ENCODE data around the gene PIGV.
"Not testable (repeated sequence)": the region's sequence is repeated elsewhere in the genome, so short reads cannot be mapped to it uniquely, and the experiment has no call there.

PIGV gene

GRCh38 chr1:26791626-26792025 is 3.9 kb downstream of the PIGV start:
- no peak overlapping the region for H3K4me3 ChIP-seq (ENCODE audit: low read length)
- no peak for DNase-seq (ENCODE audit: low read depth)
- no peak for TF ChIP-seq CTCF (conservative IDR thresholded peaks at IDR 0.05; ENCODE audit: low read depth, low read length)

GRCh38 chr1:26792924-26793323 is 5.2 kb downstream of the PIGV start:
- DNase-seq (ENCODE audit: low read depth) = no peak
- TF ChIP-seq CTCF (conservative IDR thresholded peaks at IDR 0.05; ENCODE audit: low read depth, low read length) = no peak
- no peak overlapping the region for H3K4me3 ChIP-seq (ENCODE audit: low read length)

- DNase-seq (ENCODE audit: low read depth) = no peak
- no peak for TF ChIP-seq CTCF (conservative IDR thresholded peaks at IDR 0.05; ENCODE audit: low read depth, low read length)
- no peak overlapping the region for H3K4me3 ChIP-seq (ENCODE audit: low read length)
Measured at GRCh38 chr1:26794391-26794790, 6.6 kb downstream of the PIGV start.

GRCh38 chr1:26797627-26798026 is 9.9 kb downstream of the PIGV start:
- H3K4me3 ChIP-seq (ENCODE audit: low read length) = no peak overlapping the region
- no peak for DNase-seq (ENCODE audit: low read depth)
- TF ChIP-seq CTCF (conservative IDR thresholded peaks at IDR 0.05; ENCODE audit: low read depth, low read length) = no peak

- no peak for DNase-seq (ENCODE audit: low read depth)
- no peak for TF ChIP-seq CTCF (conservative IDR thresholded peaks at IDR 0.05; ENCODE audit: low read depth, low read length)
- H3K4me3 ChIP-seq (ENCODE audit: low read length) = no peak overlapping the region
Measured at GRCh38 chr1:26799479-26800142, 11.9 kb downstream of the PIGV start.

GRCh38 chr1:26803932-26804331 is 16.2 kb downstream of the PIGV start:
- DNase-seq (ENCODE audit: low read depth); H3K4me3 ChIP-seq (ENCODE audit: low read length): not testable (repeated sequence)

- DNase-seq (ENCODE audit: low read depth); H3K4me3 ChIP-seq (ENCODE audit: low read length): not testable (repeated sequence)
- TF ChIP-seq CTCF (conservative IDR thresholded peaks at IDR 0.05; ENCODE audit: low read depth, low read length) = peak; percentile 88
Measured at GRCh38 chr1:26810105-26810504, 22.4 kb downstream of the PIGV start.
